Left ventricle myocardium inferior (tissue), 1 donor: ENCODE measurements around the gene FAM89B. TPM values are rescaled to one million over a fixed set of nuclear protein-coding genes. Genes with fewer than 3 reads are reported as not detected.

Experiments
- DNase-seq: peaks from one replicate; pipeline ENCODE4 v3.0.0-alpha.2; 2020
- H3K27ac ChIP-seq: fragments of 200-600 bp; replicated peaks from 2 replicates; pipeline ENCODE4 v1.8.0; 2021
- H3K27me3 ChIP-seq: fragments of 200-600 bp; 2 replicates; pipeline ENCODE4 v1.8.0; 2021; ENCODE audit warnings: low read depth
- H3K36me3 ChIP-seq: fragments of 200-600 bp; 2 replicates; pipeline ENCODE4 v1.8.0; 2021
- H3K4me1 ChIP-seq: fragments of 200-600 bp; 2 replicates; pipeline ENCODE4 v1.8.0; 2021
- H3K4me3 ChIP-seq: fragments of 200-600 bp; 2 replicates; pipeline ENCODE4 v1.8.0; 2021; ENCODE audit warnings: mild to moderate bottlenecking, moderate library complexity
- H3K9me3 ChIP-seq: fragments of 200-600 bp; replicated peaks from 2 replicates; pipeline ENCODE4 v1.8.0; 2021
- CTCF ChIP-seq: fragments of 200-600 bp; IDR thresholded peaks from 2 replicates; pipeline ENCODE4 v1.8.0; 2021; ENCODE audit warnings: antibody characterized with exemption, mild to moderate bottlenecking, borderline replicate concordance
- intact Hi-C: fragments of 100-400 bp; cut with micrococcal nuclease; formaldehyde crosslinking; loops from one replicate; pipeline ENCODE4 v1.11.0; 2022
- total RNA-seq: library from RNA; stranded (reverse); fragmentation: NEBNext Ultra II Directional; extraction: Animal tissue kit (Norgen Biotek cat#: 25700); gene quantifications from one replicate; pipeline ENCODE4 v1.2.1, GENCODE V29; 2021
- donor health status: DM: no; HTN: yes; CAD: no; lungs with severe emphysema.

FAM89B gene
- total RNA-seq, 1 donor from 2014 or later: 40.9 TPM

GRCh38 chr11:65574109-65574810 is 1.9 kb downstream of the FAM89B start:
- Histone ChIP-seq H3K27ac (peak overlapping the region; percentile 97), H3K36me3 (peaks cover 9% of the 10 kb centered on the region), H3K9me3 (no peaks in the 10 kb centered on the region), H3K4me3 (peak overlapping the region; percentile 86), H3K4me1 (peaks cover 88% of the 10 kb centered on the region), H3K27me3 (no peaks in the 10 kb centered on the region)
- peak; percentile 99 for TF ChIP-seq CTCF
- intact Hi-C loops: no loop called here
- peak; percentile 94 for DNase-seq

DNA sequence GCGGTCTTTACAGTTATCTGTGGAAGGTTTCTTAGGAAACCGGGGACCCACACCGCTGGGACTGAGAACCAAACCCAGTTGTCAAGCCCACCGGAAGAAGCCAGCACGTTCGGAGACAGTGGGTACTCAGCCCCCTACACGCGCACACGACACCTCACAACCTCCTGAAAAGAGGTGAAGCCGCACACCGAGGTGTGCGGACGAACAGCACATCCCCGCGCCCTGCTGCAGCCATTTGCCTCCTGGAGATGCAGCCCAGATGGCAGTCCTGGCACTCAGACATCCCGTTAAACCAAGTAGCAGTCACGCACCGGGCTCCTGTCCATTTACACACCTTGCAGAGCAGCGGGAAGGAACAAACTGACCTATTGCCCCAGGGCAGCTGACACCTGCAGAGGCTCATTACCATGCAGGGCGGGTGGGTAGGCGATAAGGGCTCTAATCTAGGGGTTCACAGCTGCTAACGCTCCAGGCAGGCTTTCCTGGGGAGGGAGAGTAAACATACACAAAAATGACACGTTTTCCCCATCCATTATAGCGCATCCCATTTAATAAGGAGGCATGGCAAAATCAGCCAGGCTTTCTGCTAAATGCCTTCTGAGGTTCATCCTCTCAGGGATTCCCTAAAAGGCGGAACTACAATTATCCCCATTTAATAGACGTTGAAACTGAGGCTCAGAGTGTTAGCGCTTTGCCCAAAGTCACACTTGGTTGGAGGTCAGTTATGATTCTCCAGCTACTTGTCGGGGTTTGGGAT is 2.7 kb downstream of the FAM89B start:
- intact Hi-C loops: no loop called here
- no peaks in the 10 kb centered on the region for H3K27me3 ChIP-seq
- H3K36me3 ChIP-seq: peaks cover 16% of the 10 kb centered on the region

DNA sequence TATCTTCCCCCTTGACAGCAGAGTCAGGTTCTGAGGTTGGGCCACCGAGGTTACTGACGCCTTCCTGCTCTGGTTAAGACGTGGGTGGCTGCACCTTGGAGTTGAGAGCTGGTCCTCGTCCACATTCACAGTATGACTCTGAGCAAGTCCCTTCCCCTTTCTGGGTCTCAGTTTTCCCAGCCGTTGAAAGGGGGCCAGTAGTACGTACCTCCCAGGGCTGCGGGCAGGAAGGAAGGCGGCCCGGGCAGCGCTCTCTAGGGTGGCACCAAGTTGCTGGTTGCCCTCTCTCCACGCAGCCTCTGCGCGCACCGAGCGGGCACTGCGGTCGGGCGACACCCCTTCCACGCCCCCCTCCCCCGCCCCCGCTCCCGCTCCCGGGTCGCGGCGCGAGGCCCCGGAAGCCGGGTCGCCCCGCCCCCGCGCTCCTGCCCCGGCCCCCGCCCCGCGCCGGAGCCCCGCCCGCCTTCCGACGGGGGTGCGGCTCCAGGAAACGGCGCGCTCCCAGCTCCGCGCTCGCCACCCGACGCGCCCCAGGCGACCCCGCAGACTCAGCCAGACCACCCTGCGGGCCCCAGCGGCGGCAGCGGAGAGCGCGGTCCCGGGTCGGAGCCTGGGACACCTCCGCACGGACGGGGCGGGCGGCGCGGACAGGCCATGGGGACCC is 3.4 kb downstream of the FAM89B start, which contains the start of gene EHBP1L1:
Gene EHBP1L1, plus strand, starts transcription at position 486 of the 664 bp plus-strand sequence. CDS start 250 bp downstream, outside the sequence.
- Histone ChIP-seq H3K9me3 (no peaks in the 10 kb centered on the region), H3K27ac (peak within 1 kb of the TSS; percentile 97), H3K27me3 (no peaks in the 10 kb centered on the region), H3K4me1 (peaks cover 74% of the 10 kb centered on the region), H3K36me3 (peaks cover 24% of the 10 kb centered on the region), H3K4me3 (peak within 1 kb of the TSS; percentile 86)
- peak; percentile 81 for DNase-seq
- TF ChIP-seq CTCF: no peak
- intact Hi-C loops: no loop called here

More for the DNA sequence above, 2.7 kb downstream of the FAM89B start:
- Histone ChIP-seq H3K27ac (peak overlapping the region; percentile 97), H3K4me1 (peaks cover 80% of the 10 kb centered on the region), H3K9me3 (no peaks in the 10 kb centered on the region), H3K4me3 (peak overlapping the region; percentile 86)
- no peak for DNase-seq
- no peak for TF ChIP-seq CTCF

DNA sequence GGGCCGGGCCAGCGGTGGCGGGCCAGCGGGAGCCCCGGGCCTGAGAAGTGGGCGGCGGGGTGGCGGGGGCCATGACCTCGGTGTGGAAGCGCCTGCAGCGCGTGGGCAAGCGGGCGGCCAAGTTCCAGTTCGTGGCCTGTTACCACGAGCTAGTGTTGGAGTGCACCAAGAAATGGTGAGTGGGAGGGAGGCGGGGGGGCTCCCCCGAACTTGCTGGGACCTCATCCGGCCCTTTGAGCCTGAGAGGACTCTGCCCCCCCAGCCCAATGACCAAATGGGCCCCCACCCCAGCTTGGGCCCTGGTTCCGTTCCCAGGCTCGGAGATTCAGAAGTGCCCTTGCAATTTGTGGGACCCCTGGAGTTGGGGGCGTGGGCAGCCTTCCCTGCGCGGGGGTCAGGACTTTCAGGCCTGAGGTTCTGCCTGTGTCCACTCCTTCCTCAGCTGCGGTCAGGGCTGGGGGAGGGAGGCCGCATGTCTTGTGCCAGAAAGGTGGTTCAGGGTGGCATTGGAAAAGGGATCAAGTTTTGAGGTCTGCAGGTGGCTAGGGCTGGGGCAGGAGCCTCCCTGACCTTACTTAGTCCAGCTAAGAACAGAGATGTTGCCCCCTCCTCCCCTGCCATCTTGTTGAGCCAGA is 4.0 kb downstream of the FAM89B start:
- DNase-seq: no peak
- no peak for TF ChIP-seq CTCF
- H3K9me3 ChIP-seq: no peaks in the 10 kb centered on the region
- intact Hi-C loops: no loop called here
- peak overlapping the region; percentile 86 for H3K4me3 ChIP-seq
- peaks cover 68% of the 10 kb centered on the region for H3K4me1 ChIP-seq
- H3K27me3 ChIP-seq: no peaks in the 10 kb centered on the region
- peak overlapping the region; percentile 97 for H3K27ac ChIP-seq
- peaks cover 30% of the 10 kb centered on the region for H3K36me3 ChIP-seq
